ENCODE data around the gene ADAMTS1.

ADAMTS1 gene

DNA sequence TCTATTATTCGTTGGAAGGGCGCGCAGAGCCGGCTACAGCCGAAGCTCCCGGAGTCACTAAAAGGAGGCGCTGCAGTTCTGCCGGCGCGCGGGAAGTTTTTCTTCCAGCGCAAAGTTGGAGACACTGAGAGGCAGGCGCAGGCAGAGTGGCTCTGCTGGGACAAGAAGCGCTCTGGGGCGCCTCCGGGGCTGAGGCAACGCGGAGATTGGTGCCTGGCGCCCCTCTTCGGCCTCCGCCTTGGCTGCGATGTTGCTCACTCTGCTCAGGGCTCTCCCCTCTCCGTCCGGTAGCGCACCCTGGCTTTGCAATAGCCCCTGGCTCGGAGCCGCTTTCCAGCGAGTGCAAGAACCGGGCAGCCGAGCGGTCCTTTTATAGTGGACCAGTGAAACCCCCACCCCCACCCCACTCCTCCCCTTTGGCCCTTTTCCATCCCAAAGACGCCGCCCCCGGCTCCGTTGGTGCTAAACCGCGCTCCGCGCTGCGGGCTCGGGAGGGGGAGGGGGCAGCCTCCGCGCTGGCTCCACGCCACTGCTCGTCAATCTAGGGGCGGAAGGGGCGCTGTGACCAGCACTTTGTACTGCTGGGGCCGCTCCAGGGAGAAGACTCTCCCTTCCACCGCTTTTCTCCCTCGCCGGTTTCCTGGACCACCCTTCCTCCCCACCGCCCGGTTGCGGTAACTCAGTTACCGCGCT, at the start of gene ADAMTS1:
ADAMTS1 (minus strand) TSS at position 344 of the 693 bp plus-strand sequence. CDS start 455 bp downstream, outside the sequence.
- TF ChIP-seq ZFP30 (CRISPR knock-in tag; IDR thresholded peaks at IDR 0.05): no peak; the same call in 1 of the 2 replicates
- no peak for TF ChIP-seq SNAI2 (CRISPR knock-in tag; IDR thresholded peaks at IDR 0.05)
- no peak for TF ChIP-seq ARNTL (CRISPR knock-in tag; IDR thresholded peaks at IDR 0.05; ENCODE audit: borderline replicate concordance, low read depth)
- TF ChIP-seq TSHZ2 (CRISPR knock-in tag; IDR thresholded peaks at IDR 0.05): no peak
- TF ChIP-seq TOX (CRISPR knock-in tag; IDR thresholded peaks at IDR 0.05; ENCODE audit: borderline replicate concordance): 0 out of 2 replicates have a peak, but pooled peaks have one; percentile 22
- TF ChIP-seq ZNF8 (CRISPR knock-in tag; IDR thresholded peaks at IDR 0.05): no peak
- no peak for TF ChIP-seq PPARA (CRISPR knock-in tag; IDR thresholded peaks at IDR 0.05; ENCODE audit: borderline replicate concordance)
- TF ChIP-seq, protein P1, sequence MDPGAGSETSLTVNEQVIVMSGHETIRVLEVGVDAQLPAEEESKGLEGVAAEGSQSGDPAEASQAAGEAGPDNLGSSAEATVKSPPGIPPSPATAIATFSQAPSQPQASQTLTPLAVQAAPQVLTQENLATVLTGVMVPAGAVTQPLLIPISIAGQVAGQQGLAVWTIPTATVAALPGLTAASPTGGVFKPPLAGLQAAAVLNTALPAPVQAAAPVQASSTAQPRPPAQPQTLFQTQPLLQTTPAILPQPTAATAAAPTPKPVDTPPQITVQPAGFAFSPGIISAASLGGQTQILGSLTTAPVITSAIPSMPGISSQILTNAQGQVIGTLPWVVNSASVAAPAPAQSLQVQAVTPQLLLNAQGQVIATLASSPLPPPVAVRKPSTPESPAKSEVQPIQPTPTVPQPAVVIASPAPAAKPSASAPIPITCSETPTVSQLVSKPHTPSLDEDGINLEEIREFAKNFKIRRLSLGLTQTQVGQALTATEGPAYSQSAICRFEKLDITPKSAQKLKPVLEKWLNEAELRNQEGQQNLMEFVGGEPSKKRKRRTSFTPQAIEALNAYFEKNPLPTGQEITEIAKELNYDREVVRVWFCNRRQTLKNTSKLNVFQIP (CRISPR knock-in tag; IDR thresholded peaks at IDR 0.05; ENCODE audit: borderline replicate concordance, low read depth): no peak
- peak; percentile 64 for ATAC-seq

DNA sequence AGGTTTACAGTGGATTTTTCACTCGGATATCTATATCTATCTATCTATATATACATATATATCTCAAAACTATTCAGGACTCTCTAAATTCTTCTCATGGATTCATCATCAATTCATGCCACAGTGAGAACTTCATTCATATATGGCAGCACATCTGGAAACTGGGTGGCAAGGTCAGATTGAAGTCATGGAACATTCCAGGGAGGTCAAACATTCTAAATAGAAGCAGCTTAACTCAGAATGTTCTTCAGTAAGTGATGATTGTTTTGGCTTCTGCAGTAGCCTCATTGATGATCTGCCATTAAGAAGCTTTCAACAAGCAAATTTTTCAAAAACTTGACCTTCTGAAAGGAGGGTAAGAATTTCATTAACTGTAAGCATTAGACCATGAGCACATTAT, 46.9 kb upstream of the ADAMTS1 start:
- no peak for TF ChIP-seq ARNTL (CRISPR knock-in tag; IDR thresholded peaks at IDR 0.05; ENCODE audit: borderline replicate concordance, low read depth)
- no peak for TF ChIP-seq RARB (CRISPR knock-in tag; IDR thresholded peaks at IDR 0.05)
- no peak for TF ChIP-seq SNAI2 (CRISPR knock-in tag; IDR thresholded peaks at IDR 0.05)
- TF ChIP-seq PPARA (CRISPR knock-in tag; IDR thresholded peaks at IDR 0.05; ENCODE audit: borderline replicate concordance): no peak
- no peak for TF ChIP-seq GLIS3 (CRISPR knock-in tag; IDR thresholded peaks at IDR 0.05)
- TF ChIP-seq ISL1 (CRISPR knock-in tag; IDR thresholded peaks at IDR 0.05): no peak
- TF ChIP-seq ZNF565 (CRISPR knock-in tag; conservative IDR thresholded peaks at IDR 0.05; ENCODE audit: low read depth): no peak
- no peak for ATAC-seq

DNA sequence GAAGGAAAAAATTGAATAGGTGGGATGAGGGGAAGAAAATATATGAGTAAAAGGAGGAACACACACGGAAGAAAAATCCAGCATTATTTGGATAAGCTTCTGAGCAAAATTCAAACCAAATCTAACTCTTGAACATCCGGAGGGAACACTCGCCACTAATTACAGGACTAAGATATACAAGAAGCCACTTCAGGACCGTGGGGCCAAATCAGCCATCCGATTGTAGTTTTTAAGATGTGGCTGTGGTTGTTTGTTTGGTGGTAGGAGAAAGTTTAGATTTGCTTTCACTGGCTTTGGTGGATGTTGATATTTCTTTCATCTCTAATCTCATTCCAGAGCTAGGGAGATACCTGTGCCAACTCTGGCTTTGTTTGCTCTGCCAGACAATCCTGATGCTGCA, 43.7 kb upstream of the ADAMTS1 start:
- no peak for ATAC-seq
- no peak for TF ChIP-seq ISL1 (CRISPR knock-in tag; IDR thresholded peaks at IDR 0.05)
- no peak for TF ChIP-seq ZNF70 (CRISPR knock-in tag; IDR thresholded peaks at IDR 0.05)
- TF ChIP-seq CSDC2 (CRISPR knock-in tag; IDR thresholded peaks at IDR 0.05): no peak
- TF ChIP-seq TSHZ2 (CRISPR knock-in tag; IDR thresholded peaks at IDR 0.05): no peak
- TF ChIP-seq, protein P2, sequence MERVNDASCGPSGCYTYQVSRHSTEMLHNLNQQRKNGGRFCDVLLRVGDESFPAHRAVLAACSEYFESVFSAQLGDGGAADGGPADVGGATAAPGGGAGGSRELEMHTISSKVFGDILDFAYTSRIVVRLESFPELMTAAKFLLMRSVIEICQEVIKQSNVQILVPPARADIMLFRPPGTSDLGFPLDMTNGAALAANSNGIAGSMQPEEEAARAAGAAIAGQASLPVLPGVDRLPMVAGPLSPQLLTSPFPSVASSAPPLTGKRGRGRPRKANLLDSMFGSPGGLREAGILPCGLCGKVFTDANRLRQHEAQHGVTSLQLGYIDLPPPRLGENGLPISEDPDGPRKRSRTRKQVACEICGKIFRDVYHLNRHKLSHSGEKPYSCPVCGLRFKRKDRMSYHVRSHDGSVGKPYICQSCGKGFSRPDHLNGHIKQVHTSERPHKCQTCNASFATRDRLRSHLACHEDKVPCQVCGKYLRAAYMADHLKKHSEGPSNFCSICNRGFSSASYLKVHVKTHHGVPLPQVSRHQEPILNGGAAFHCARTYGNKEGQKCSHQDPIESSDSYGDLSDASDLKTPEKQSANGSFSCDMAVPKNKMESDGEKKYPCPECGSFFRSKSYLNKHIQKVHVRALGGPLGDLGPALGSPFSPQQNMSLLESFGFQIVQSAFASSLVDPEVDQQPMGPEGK (CRISPR knock-in tag; IDR thresholded peaks at IDR 0.05; ENCODE audit: borderline replicate concordance): no peak
- no peak for TF ChIP-seq ZC3H10 (CRISPR knock-in tag; IDR thresholded peaks at IDR 0.05)
- TF ChIP-seq ARNTL (CRISPR knock-in tag; IDR thresholded peaks at IDR 0.05; ENCODE audit: borderline replicate concordance, low read depth): no peak
- no peak for TF ChIP-seq ZFP3 (CRISPR knock-in tag; IDR thresholded peaks at IDR 0.05)
- TF ChIP-seq ESRRG (CRISPR knock-in tag; IDR thresholded peaks at IDR 0.05): no peak
- no peak for TF ChIP-seq OSR1 (CRISPR knock-in tag; IDR thresholded peaks at IDR 0.05)
- TF ChIP-seq ZFP30 (CRISPR knock-in tag; IDR thresholded peaks at IDR 0.05): no peak
- no peak for TF ChIP-seq ZNF8 (CRISPR knock-in tag; IDR thresholded peaks at IDR 0.05)
- no peak for TF ChIP-seq TOX (CRISPR knock-in tag; IDR thresholded peaks at IDR 0.05; ENCODE audit: borderline replicate concordance)
- TF ChIP-seq SNAI2 (CRISPR knock-in tag; IDR thresholded peaks at IDR 0.05): no peak
- TF ChIP-seq, protein P3, sequence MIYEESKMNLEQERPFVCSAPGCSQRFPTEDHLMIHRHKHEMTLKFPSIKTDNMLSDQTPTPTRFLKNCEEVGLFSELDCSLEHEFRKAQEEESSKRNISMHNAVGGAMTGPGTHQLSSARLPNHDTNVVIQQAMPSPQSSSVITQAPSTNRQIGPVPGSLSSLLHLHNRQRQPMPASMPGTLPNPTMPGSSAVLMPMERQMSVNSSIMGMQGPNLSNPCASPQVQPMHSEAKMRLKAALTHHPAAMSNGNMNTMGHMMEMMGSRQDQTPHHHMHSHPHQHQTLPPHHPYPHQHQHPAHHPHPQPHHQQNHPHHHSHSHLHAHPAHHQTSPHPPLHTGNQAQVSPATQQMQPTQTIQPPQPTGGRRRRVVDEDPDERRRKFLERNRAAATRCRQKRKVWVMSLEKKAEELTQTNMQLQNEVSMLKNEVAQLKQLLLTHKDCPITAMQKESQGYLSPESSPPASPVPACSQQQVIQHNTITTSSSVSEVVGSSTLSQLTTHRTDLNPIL (CRISPR knock-in tag; IDR thresholded peaks at IDR 0.05; ENCODE audit: low read depth): no peak
